Measurements from ENCODE around the gene GATA5.

DNA sequence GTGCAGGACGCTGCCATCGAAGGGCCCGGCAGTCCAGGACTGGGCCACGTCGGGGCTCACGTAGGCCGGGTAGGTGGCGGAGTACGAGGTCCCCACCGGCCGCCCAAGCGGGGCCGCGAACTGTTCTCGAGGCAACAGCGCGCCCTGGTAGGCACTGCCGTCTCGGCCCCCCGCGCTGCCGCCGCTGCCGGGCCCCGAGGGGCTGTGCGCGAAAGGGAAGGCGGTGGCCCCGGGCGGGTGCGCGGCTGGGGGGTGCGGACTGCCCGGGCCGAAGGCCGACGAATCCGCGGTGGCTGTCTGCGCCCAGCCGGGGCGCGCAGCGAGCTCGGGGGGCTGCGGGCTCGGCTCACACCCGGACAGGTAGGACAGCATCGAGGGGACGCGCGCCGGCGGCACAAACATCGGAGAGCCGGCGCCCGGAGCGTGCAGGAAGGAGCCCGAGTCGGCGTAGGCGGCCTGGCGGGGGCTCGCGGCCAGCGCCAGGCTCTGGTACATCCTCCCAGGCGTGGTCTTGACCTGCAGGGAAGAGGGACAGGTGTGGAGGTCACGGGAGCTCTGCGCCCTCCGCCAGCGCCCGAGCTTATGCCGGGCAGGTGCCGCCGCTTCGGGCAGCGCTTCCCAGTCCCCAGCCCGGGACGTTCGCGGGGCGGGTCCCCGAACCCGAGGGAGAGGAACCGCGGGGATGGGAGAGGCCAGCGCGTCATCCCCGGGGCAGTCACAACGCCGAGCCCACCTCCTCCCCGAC, 596 bp downstream of the GATA5 start:
- TF ChIP-seq POLR2AphosphoS5 (IDR thresholded peaks at IDR 0.05; ENCODE audit: low read depth, low read length) (no peak), TAF1 (IDR thresholded peaks at IDR 0.05; ENCODE audit: borderline replicate concordance, insufficient read depth, low read length) (no peak), SIN3A (IDR thresholded peaks at IDR 0.05; ENCODE audit: borderline replicate concordance, insufficient read depth, low read length) (no peak)
- TF ChIP-seq, protein P1, sequence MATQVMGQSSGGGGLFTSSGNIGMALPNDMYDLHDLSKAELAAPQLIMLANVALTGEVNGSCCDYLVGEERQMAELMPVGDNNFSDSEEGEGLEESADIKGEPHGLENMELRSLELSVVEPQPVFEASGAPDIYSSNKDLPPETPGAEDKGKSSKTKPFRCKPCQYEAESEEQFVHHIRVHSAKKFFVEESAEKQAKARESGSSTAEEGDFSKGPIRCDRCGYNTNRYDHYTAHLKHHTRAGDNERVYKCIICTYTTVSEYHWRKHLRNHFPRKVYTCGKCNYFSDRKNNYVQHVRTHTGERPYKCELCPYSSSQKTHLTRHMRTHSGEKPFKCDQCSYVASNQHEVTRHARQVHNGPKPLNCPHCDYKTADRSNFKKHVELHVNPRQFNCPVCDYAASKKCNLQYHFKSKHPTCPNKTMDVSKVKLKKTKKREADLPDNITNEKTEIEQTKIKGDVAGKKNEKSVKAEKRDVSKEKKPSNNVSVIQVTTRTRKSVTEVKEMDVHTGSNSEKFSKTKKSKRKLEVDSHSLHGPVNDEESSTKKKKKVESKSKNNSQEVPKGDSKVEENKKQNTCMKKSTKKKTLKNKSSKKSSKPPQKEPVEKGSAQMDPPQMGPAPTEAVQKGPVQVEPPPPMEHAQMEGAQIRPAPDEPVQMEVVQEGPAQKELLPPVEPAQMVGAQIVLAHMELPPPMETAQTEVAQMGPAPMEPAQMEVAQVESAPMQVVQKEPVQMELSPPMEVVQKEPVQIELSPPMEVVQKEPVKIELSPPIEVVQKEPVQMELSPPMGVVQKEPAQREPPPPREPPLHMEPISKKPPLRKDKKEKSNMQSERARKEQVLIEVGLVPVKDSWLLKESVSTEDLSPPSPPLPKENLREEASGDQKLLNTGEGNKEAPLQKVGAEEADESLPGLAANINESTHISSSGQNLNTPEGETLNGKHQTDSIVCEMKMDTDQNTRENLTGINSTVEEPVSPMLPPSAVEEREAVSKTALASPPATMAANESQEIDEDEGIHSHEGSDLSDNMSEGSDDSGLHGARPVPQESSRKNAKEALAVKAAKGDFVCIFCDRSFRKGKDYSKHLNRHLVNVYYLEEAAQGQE (IDR thresholded peaks at IDR 0.05; ENCODE audit: insufficient read depth in 1 of 2, low read depth in 2 of 2, low read length in 2 of 2) = no peak
